Effector memory CD8-positive, alpha-beta T cell (primary cell): ENCODE measurements around the gene NDUFB7.

Source experiments
- ATAC-seq: fragments of 150-1000 bp; cut with Tn5 transposase; replicated peaks from 2 replicates; pipeline ENCODE4 v1.10.0; 2021; ENCODE audit warnings: mild to moderate bottlenecking, moderate library complexity
- DNase-seq, 3 experiments: peaks; one replicate each; pipeline ENCODE4 v3.0.0; 2021
- H3K27ac Mint-ChIP-seq, 2 donors: one replicate each; pipeline ENCODE4 v1.8.0; 2022; ENCODE audit warnings: mild to moderate bottlenecking in 2 of 2, mixed read lengths in 2 of 2, moderate library complexity in 2 of 2
- H3K27me3 Mint-ChIP-seq, 2 donors: one replicate each; pipeline ENCODE4 v1.8.0; 2022; ENCODE audit warnings: mixed read lengths in 2 of 2
- H3K36me3 Mint-ChIP-seq: one replicate; pipeline ENCODE4 v1.8.0; 2022; ENCODE audit warnings: mild to moderate bottlenecking, moderate library complexity, mixed read lengths; ENCODE audit not compliant: insufficient read depth
- H3K4me1 Mint-ChIP-seq, 2 donors: one replicate each; pipeline ENCODE4 v1.8.0; 2022; ENCODE audit warnings: low read depth in 2 of 2, mixed read lengths in 2 of 2
- H3K4me3 Mint-ChIP-seq, 2 donors: one replicate each; pipeline ENCODE4 v1.8.0; 2022; ENCODE audit warnings: mild to moderate bottlenecking in 2 of 2, mixed read lengths in 2 of 2, moderate library complexity in 2 of 2
- H3K9me3 Mint-ChIP-seq, 2 donors: one replicate each; pipeline ENCODE4 v1.8.0; 2022; ENCODE audit warnings: mixed read lengths in 2 of 2

NDUFB7 gene

GRCh38 chr19:14540741-14541525 is 30.9 kb downstream of the NDUFB7 start:
- no peak for DNase-seq
- no peaks in the 10 kb centered on the region for H3K9me3 Mint-ChIP-seq
- peaks cover 18% of the 10 kb centered on the region for H3K36me3 Mint-ChIP-seq
- no peak overlapping the region for H3K4me3 Mint-ChIP-seq
- H3K27me3 Mint-ChIP-seq, result no peaks in the 10 kb centered on the region
- peak overlapping the region; percentile 49 to 65 for H3K27ac Mint-ChIP-seq
- no peak for ATAC-seq
- H3K4me1 Mint-ChIP-seq, result peaks cover 16 to 18% of the 10 kb centered on the region in 2 donors

GRCh38 chr19:14536926-14537692 is 34.8 kb downstream of the NDUFB7 start:
- peaks cover 30% of the 10 kb centered on the region for H3K36me3 Mint-ChIP-seq
- no peak overlapping the region for H3K27ac Mint-ChIP-seq
- H3K27me3 Mint-ChIP-seq, result no peaks in the 10 kb centered on the region
- H3K9me3 Mint-ChIP-seq, result no peaks in the 10 kb centered on the region
- H3K4me3 Mint-ChIP-seq, result no peak overlapping the region
- peaks cover 11 to 17% of the 10 kb centered on the region in 2 donors for H3K4me1 Mint-ChIP-seq
- ATAC-seq (peak; percentile 44), DNase-seq (no peak)

- DNase-seq (no peak), ATAC-seq (no peak)
- H3K9me3 Mint-ChIP-seq, result no peaks in the 10 kb centered on the region
- no peak overlapping the region for H3K4me3 Mint-ChIP-seq
- H3K36me3 Mint-ChIP-seq, result peaks cover 28% of the 10 kb centered on the region
- peaks cover 10 to 35% of the 10 kb centered on the region in 2 donors for H3K4me1 Mint-ChIP-seq
- no peaks in the 10 kb centered on the region for H3K27me3 Mint-ChIP-seq
- no peak overlapping the region for H3K27ac Mint-ChIP-seq
Measured at GRCh38 chr19:14533450-14533849, 38.4 kb downstream of the NDUFB7 start.

- Mint-ChIP-seq H3K9me3 (no peaks in the 10 kb centered on the region), H3K4me3 (peak overlapping the region; percentile 90 to 95), H3K36me3 (peaks cover 30% of the 10 kb centered on the region), H3K4me1 (peaks cover 8 to 30% of the 10 kb centered on the region in 2 donors), H3K27me3 (no peaks in the 10 kb centered on the region), H3K27ac (peak overlapping the region; percentile 97 to 100)
- no peak for DNase-seq
- no peak for ATAC-seq
Measured at GRCh38 chr19:14530506-14530905, 41.4 kb downstream of the NDUFB7 start.

- Mint-ChIP-seq H3K9me3 (no peaks in the 10 kb centered on the region), H3K4me1 (peaks cover 8 to 30% of the 10 kb centered on the region in 2 donors), H3K27me3 (no peaks in the 10 kb centered on the region), H3K27ac (peak overlapping the region; percentile 97 to 100), H3K36me3 (peaks cover 28% of the 10 kb centered on the region), H3K4me3 (peak overlapping the region; percentile 90 to 95)
- no peak for ATAC-seq
- peak in 2 of 3 experiments; percentile 32 for DNase-seq
Measured at GRCh38 chr19:14530005-14530348, 41.9 kb downstream of the NDUFB7 start.

GRCh38 chr19:14529254-14530004 is 42.4 kb downstream of the NDUFB7 start, which contains the start of gene TECR:
Gene TECR, plus strand, starts transcription at chr19:14529594. Its CDS starts 103 bp downstream, at chr19:14529697.
- peaks cover 26% of the 10 kb centered on the region for H3K36me3 Mint-ChIP-seq
- no peaks in the 10 kb centered on the region for H3K27me3 Mint-ChIP-seq
- peak; percentile 91 for ATAC-seq
- H3K27ac Mint-ChIP-seq, result peak within 1 kb of the TSS; percentile 97 to 100
- H3K9me3 Mint-ChIP-seq, result no peaks in the 10 kb centered on the region
- peak; percentile 100 for DNase-seq
- peak within 1 kb of the TSS; percentile 90 to 95 for H3K4me3 Mint-ChIP-seq
- H3K4me1 Mint-ChIP-seq, result peaks cover 8 to 30% of the 10 kb centered on the region in 2 donors

- Mint-ChIP-seq H3K27ac (peak overlapping the region; percentile 97 to 100), H3K4me1 (peaks cover 13 to 32% of the 10 kb centered on the region in 2 donors), H3K9me3 (no peaks in the 10 kb centered on the region), H3K27me3 (no peaks in the 10 kb centered on the region), H3K4me3 (peak overlapping the region; percentile 90 to 95), H3K36me3 (peaks cover 19% of the 10 kb centered on the region)
- no peak for DNase-seq
- peak; percentile 21 for ATAC-seq
Measured at GRCh38 chr19:14528419-14529253, 43.2 kb downstream of the NDUFB7 start.

GRCh38 chr19:14526423-14526822 is 45.4 kb downstream of the NDUFB7 start:
- H3K4me1 Mint-ChIP-seq, result peaks cover 30 to 42% of the 10 kb centered on the region in 2 donors
- peaks cover 33% of the 10 kb centered on the region for H3K36me3 Mint-ChIP-seq
- peak overlapping the region in 1 of 2 donors; percentile 20 for H3K27ac Mint-ChIP-seq
- ATAC-seq (no peak), DNase-seq (no peak)
- no peaks in the 10 kb centered on the region for H3K27me3 Mint-ChIP-seq
- no peak overlapping the region for H3K4me3 Mint-ChIP-seq
- no peaks in the 10 kb centered on the region for H3K9me3 Mint-ChIP-seq

- Mint-ChIP-seq H3K27me3 (no peaks in the 10 kb centered on the region), H3K4me1 (peaks cover 29 to 36% of the 10 kb centered on the region in 2 donors), H3K27ac (peak overlapping the region in 1 of 2 donors; percentile 20), H3K4me3 (no peak overlapping the region), H3K36me3 (peaks cover 33% of the 10 kb centered on the region), H3K9me3 (no peaks in the 10 kb centered on the region)
- ATAC-seq, result no peak
- no peak for DNase-seq
Measured at GRCh38 chr19:14525729-14526128, 46.1 kb downstream of the NDUFB7 start.

GRCh38 chr19:14520543-14520942 is 51.3 kb downstream of the NDUFB7 start:
- ATAC-seq (no peak), DNase-seq (no peak)
- Mint-ChIP-seq H3K9me3 (no peaks in the 10 kb centered on the region), H3K4me1 (peaks cover 48 to 50% of the 10 kb centered on the region in 2 donors), H3K27ac (peak overlapping the region; percentile 98), H3K36me3 (peaks cover 56% of the 10 kb centered on the region), H3K27me3 (no peaks in the 10 kb centered on the region), H3K4me3 (no peak overlapping the region)

- DNase-seq (no peak), ATAC-seq (no peak)
- no peaks in the 10 kb centered on the region for H3K9me3 Mint-ChIP-seq
- peak overlapping the region; percentile 69 to 96 for H3K4me3 Mint-ChIP-seq
- peaks cover 62% of the 10 kb centered on the region for H3K36me3 Mint-ChIP-seq
- H3K27ac Mint-ChIP-seq, result peak overlapping the region; percentile 98
- no peaks in the 10 kb centered on the region for H3K27me3 Mint-ChIP-seq
- peaks cover 54 to 55% of the 10 kb centered on the region in 2 donors for H3K4me1 Mint-ChIP-seq
Measured at GRCh38 chr19:14519860-14520407, 51.9 kb downstream of the NDUFB7 start.

- no peaks in the 10 kb centered on the region for H3K27me3 Mint-ChIP-seq
- peaks cover 68% of the 10 kb centered on the region for H3K36me3 Mint-ChIP-seq
- ATAC-seq, result no peak
- no peaks in the 10 kb centered on the region for H3K9me3 Mint-ChIP-seq
- peak overlapping the region; percentile 69 to 96 for H3K4me3 Mint-ChIP-seq
- no peak for DNase-seq
- H3K4me1 Mint-ChIP-seq, result peaks cover 59 to 60% of the 10 kb centered on the region in 2 donors
- H3K27ac Mint-ChIP-seq, result peak overlapping the region; percentile 98
Measured at GRCh38 chr19:14519245-14519859, 52.5 kb downstream of the NDUFB7 start.
